GM18505 (cell line): ENCODE measurements around the gene ANKRD29.
"Not testable (repeated sequence)": the region's sequence is repeated elsewhere in the genome, so short reads cannot be mapped to it uniquely, and the experiment has no call there.

Source experiments
- ATAC-seq: cut with Tn5 transposase; IDR thresholded peaks from one replicate; pipeline ENCODE4 v1.9.1; 2021; ENCODE audit not compliant: unreplicated experiment
- POLR2A ChIP-seq: IDR thresholded peaks from 4 replicates; pipeline ENCODE4 v1.6.1; 2011; ENCODE audit warnings: borderline replicate concordance; ENCODE audit not compliant: insufficient read depth, insufficient read length; ENCODE audit errors: extremely low read depth

Gene ANKRD29

DNA sequence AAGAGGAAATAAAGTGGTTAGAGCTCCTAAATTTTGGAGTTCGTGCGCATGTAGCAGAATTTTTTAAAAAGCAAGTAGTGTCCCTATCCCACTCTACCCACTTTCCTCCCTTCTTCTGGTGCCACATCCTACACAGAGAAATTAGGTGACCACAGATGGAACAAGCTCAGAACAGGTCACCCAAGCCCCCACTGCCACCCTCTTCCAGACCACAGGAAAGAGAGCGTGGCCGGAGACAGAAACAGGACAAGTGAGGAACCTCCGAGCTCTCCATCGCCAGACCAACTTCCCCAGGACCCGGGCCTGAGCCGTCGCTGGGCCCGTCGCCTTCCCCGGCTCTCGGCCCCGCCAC, 76.8 kb downstream of the ANKRD29 start:
- ATAC-seq, result peak; percentile 22
- no peak for TF ChIP-seq POLR2A

DNA sequence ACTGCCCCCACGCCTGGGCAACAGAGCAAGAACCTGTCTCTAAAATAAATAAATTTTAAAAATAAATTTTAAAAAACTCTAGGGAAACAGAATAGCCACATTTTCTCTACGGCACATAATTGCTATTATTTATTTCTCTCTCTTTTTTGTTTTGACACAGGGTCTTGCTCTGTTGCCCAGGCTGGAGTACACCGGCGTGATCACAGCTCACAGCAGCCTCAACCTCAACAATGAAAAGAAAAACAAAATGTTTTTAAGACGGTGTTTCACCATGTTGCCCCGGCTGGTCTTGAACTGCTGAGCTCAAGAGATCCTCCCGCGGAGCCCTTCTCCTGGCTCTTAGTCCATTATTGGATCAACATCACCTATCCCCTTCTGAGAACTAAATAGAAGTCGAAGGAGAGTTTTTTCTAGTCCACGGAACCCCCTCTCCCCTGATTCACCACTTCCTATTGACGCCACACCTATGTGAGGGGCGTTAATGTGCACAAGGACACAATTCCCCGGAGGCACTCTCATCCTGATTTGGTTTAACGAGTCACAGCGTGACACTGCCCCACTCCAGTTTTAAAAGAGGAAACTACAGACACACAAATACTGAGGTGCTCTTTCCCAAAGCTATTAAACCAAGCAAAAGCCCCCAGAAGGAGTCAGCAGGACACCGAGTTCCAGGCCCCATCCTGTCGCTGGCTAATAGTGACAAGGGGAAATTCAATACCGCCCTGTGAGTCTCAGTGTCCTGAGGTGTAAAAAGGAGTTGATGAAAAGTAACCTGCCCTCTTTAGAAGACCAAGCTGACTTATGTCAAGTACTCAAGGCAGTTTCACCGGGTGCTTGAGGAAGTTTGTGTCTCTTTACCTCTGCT, 77.5 kb downstream of the ANKRD29 start:
- TF ChIP-seq POLR2A, result no peak
- no peak for ATAC-seq

DNA sequence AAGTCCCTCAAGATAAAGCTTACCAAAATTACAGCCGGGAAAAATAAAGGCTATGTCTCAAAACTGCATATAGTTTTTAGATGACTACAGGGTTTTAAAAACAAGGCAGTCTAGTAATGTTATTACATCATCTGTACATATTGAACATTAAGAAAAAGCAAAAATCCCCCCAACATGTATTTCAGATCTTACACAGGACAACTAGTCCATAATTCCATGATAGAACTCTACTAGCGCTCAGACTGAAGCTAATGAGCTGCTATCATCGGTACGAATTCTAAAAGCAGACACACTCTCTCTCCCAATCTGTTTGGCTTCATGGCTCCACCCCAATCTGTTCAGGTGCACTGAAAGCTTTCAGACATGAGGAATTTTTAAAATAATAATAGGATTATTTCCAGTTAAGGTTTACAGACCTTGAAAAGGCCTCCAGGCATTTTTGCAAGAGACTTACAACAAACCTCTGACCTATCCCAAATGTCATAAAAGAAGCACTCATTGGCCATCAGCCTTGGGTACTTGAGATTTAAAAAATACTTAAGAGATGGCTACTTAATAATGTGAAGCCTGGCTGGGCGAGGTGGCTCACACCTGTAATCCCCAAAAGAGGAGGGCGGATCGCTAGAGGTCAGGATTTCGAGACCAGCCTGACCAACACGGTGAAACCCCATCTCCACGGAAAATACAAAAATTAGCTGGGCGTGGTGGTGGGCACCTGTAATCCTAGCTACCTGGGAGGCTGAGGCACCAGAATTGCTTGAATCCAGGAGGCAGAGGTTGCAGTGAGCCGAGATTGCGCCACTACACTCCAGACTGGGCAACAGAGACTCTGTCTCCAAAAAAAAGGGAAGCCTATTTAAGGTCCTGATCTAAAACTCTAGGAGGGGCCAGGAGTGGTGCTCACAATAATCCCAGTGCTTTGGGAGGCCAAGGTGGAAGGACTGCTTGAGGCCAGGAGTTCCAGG, 78.4 kb downstream of the ANKRD29 start:
- no peak for TF ChIP-seq POLR2A
- ATAC-seq, result no peak

DNA sequence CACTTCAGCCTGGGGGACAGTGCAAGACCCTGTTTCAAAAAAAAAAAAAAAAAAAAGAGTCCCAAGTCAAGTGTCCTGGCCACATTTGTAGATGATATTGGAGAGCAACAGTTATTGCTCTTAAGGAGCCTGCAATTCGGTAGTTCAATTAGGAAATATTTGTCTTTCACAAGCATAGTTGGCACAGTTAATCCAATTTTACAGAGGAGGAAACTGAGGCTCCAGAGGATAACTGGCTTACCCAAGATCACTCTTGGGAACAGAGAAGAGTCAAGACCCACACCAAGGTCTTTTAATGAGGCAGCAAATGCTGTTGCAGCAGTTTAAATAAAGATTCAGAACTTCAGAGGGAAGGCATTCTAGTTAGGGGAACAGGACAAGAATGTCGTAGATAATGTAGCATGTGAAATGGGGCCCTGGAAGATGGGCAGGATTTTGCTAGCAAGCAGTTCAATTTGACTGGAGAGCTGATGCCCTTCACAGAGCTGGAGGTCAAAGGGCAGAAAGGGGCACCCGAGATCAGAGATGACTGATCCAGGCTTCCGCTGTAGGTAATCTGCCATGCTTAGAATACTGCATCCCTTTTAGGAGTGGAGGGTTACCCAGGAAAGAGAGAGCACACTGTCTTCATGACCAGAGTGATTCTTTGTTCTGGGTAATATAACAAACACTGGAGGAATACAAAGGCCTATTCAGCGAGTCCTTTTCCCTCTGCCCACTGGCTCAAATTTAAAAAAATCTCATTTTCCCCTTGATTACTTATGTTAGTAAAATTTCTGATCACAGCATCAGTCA, 79.4 kb downstream of the ANKRD29 start:
- no peak for TF ChIP-seq POLR2A
- ATAC-seq, result no peak

DNA sequence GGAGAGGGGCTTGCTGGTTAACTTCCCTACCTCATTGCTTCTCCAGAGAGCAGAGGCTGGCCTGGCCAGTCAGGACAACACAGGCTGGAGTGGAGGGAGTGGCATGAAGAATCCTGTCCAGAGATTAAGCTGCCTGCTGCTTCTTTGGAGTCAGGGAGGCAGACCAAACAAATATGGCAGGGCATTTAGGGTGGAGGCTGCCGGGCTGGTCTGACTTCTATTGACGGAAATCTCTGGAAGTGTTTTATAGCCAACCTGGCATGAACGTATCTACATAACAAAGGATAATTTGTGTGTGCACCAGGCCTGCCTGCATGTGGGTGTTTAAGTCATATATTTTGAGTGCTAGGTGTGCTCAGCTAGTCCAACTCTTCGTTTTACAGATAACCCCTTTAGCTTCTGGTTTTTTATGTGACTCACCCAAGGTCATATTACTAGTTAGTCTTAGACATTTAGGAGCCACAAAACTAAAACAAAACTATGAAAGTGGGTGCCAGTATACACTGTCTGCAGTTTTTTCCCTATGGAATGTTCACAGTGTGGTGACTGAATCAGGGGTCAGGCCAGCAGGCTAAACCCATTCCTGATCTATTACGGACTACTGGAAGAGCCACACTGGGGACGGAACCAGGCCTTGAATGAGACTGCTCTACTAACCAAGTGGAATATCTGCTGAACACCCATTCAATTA, 81.9 kb downstream of the ANKRD29 start:
- ATAC-seq, result no peak

DNA sequence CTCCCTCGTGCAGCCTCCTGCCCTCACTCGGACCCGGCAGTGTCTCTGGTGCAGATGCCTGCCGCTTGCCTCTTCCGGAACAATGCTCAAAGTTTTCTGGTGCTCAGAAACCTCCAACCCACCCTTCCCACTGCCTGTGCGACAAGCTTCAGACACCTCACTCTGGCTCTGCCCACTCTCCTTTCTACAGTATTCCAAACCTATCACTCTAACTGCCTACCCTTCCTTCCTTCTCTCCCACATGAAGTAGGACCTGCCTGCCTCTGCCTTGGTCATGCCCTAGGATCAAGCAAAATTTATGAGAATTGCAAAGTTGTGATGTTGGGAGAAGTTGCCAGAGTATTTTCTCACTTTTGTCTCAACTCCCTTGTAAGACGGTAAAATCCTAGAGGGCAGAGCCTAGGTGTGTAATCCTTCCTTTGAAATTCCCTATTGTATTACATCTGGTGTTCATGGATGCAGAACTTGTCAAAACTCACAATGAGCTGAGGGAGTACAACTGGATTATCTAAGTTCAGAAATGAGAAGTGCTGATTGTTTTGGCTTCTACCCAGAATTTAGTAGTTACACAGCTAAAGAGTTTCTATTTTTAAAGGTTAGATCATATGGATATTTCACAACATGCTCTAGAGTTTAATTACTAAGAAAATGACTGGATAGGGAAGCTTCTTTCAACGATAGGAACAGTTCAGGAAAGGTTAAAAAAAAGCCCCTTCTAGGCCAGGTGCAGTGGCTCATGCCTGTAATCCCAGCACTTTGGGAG, 83.6 kb downstream of the ANKRD29 start:
- no peak for ATAC-seq
- no peak for TF ChIP-seq POLR2A

More for the DNA sequence above, 81.9 kb downstream of the ANKRD29 start:
- TF ChIP-seq POLR2A, result no peak

DNA sequence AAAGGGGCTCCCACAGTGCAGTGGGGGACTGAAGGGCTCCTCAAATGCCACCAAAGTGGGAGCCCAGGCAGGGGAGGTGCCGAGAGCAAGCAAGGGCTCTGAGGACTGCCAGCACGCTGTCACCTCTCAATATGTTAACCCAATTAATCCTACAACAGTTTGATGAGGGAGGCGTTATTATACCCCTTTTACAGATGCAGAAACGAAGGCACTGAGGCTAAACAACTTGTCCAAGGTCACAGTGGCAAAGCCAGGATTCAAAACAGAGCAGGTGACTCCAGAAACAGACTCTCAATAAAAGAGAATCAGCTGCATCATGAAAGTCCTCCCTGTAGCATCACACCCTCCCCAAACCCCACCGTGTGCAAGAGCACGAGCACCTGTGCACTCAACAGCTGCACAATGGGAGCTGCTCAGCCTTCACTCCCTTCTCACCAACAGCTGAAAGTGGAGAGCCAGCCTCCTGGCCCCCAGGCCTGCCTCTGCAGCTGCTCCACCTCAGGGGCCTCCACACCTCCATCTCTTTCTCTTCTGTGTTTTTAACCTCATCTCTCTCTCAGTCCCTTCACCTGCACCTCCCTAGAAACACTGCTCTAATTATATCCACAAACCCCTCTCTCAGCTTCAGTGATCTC, 84.5 kb downstream of the ANKRD29 start:
- TF ChIP-seq POLR2A, result no peak
- ATAC-seq, result no peak

DNA sequence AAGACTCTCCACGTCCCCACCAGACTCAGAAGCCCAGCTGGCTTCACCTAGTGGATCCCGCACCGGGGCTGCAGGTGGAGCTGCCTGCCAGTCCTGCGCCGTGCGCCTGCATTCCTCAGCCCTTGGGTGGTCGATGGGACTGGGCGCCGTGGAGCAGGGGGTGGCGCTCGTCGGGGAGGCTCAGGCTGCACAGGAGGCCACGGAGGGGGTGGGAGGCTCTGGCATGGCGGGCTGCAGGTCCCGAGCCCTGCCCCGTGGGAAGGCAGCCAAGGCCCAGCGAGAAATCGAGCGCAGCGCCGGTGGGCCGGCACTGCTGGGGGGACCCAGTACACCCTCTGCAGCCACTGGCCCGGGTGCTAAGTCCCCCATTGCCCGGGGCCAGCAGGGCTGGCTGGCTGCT, 85.2 kb downstream of the ANKRD29 start:
- not testable (repeated sequence) for ATAC-seq

- TF ChIP-seq POLR2A, result no peak
- no peak for ATAC-seq
Observed at GRCh38 chr18:23575309-23575651, 87.4 kb downstream of the ANKRD29 start.

DNA sequence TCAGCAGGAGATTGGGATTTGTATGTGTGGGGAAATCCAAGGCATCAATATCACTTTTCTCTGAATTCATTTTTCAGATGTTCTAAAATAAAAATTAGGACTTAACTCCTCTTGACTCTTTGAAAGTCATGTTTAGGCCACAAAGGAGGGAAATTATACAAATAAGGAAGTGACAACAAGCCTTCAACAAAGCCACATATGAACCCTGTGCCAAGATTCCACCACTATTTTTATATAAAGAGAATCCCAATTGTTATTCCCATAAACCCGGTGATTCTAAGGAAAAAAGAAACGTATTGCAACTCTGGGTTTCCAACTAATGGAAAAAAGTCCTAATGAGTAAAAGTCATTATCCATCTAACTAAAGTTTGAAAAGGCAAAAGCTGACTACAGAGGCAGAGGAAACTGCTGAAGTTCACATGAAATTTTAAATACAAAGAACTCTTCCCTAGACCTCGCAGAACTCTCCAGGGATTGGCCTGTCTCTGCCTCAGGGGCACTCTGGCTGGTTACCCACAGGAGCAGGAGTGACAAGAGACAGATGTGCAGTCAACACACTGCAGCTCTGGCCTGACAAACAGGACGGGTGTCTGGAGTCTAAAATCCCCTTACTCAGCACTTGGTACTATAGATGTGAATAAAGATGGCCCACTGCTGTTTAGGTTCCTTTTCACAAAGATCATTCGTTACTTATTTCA, 88.0 kb downstream of the ANKRD29 start:
- ATAC-seq, result no peak

More for the DNA sequence above, 88.0 kb downstream of the ANKRD29 start:
- no peak for TF ChIP-seq POLR2A
